Testis (tissue), 2 donors: Measurements from ENCODE around the gene DTD2.

Source experiments
- POLR2A ChIP-seq: fragments of 450-650 bp; IDR thresholded peaks from one replicate; pipeline ENCODE4 v1.6.1; 2017; ENCODE audit warnings: antibody characterized with exemption, mild to moderate bottlenecking, moderate library complexity
- TF ChIP-seq, protein P1 (sequence below), 3 experiments: fragments of 450-650 bp in 2 of 3; fragments of 200-600 bp in 1 of 3; sonication (generic) in 1 of 3; IDR thresholded peaks; one replicate each; pipeline ENCODE4 v1.5.1; 2016 to 2019; ENCODE audit warnings: antibody characterized with exemption in 3 of 3, mild to moderate bottlenecking in 2 of 3, moderate library complexity in 1 of 3

GRCh38 chr14:31442284-31442683 lies 15.0 kb downstream of the DTD2 start:
- no peak for TF ChIP-seq POLR2A
- TF ChIP-seq, protein P1, sequence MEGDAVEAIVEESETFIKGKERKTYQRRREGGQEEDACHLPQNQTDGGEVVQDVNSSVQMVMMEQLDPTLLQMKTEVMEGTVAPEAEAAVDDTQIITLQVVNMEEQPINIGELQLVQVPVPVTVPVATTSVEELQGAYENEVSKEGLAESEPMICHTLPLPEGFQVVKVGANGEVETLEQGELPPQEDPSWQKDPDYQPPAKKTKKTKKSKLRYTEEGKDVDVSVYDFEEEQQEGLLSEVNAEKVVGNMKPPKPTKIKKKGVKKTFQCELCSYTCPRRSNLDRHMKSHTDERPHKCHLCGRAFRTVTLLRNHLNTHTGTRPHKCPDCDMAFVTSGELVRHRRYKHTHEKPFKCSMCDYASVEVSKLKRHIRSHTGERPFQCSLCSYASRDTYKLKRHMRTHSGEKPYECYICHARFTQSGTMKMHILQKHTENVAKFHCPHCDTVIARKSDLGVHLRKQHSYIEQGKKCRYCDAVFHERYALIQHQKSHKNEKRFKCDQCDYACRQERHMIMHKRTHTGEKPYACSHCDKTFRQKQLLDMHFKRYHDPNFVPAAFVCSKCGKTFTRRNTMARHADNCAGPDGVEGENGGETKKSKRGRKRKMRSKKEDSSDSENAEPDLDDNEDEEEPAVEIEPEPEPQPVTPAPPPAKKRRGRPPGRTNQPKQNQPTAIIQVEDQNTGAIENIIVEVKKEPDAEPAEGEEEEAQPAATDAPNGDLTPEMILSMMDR (IDR thresholded peaks at IDR 0.05) = no peak
